ENCODE results near the gene RPTOR.
"Not testable (repeated sequence)": the region's sequence is repeated elsewhere in the genome, so short reads cannot be mapped to it uniquely, and the experiment has no call there.

The RPTOR gene

GRCh38 chr17:80738020-80738808 is 193.6 kb downstream of the RPTOR start:
- no peak overlapping the region; the same call in 1 of the 2 replicates for H3K4me3 ChIP-seq (ENCODE audit: low read depth, low read length)

GRCh38 chr17:80738987-80739730 is 194.5 kb downstream of the RPTOR start:
- no peak for DNase-seq (ENCODE audit: low read depth)
- TF ChIP-seq, protein P1, sequence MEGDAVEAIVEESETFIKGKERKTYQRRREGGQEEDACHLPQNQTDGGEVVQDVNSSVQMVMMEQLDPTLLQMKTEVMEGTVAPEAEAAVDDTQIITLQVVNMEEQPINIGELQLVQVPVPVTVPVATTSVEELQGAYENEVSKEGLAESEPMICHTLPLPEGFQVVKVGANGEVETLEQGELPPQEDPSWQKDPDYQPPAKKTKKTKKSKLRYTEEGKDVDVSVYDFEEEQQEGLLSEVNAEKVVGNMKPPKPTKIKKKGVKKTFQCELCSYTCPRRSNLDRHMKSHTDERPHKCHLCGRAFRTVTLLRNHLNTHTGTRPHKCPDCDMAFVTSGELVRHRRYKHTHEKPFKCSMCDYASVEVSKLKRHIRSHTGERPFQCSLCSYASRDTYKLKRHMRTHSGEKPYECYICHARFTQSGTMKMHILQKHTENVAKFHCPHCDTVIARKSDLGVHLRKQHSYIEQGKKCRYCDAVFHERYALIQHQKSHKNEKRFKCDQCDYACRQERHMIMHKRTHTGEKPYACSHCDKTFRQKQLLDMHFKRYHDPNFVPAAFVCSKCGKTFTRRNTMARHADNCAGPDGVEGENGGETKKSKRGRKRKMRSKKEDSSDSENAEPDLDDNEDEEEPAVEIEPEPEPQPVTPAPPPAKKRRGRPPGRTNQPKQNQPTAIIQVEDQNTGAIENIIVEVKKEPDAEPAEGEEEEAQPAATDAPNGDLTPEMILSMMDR (IDR thresholded peaks at IDR 0.05; ENCODE audit: insufficient read depth, low read depth, low read length, missing control alignments) = no peak
- no peak overlapping the region for H3K4me3 ChIP-seq (ENCODE audit: low read depth, low read length)

More at GRCh38 chr17:80738020-80738808, 193.6 kb downstream of the RPTOR start:
- TF ChIP-seq, protein P1 (IDR thresholded peaks at IDR 0.05; ENCODE audit: insufficient read depth, low read depth, low read length, missing control alignments) = no peak
- no peak for DNase-seq (ENCODE audit: low read depth)

GRCh38 chr17:80740141-80740540 is 195.5 kb downstream of the RPTOR start:
- TF ChIP-seq, protein P1 (IDR thresholded peaks at IDR 0.05; ENCODE audit: insufficient read depth, low read depth, low read length, missing control alignments) = no peak
- no peak for DNase-seq (ENCODE audit: low read depth)
- H3K4me3 ChIP-seq (ENCODE audit: low read depth, low read length) = no peak overlapping the region

DNA sequence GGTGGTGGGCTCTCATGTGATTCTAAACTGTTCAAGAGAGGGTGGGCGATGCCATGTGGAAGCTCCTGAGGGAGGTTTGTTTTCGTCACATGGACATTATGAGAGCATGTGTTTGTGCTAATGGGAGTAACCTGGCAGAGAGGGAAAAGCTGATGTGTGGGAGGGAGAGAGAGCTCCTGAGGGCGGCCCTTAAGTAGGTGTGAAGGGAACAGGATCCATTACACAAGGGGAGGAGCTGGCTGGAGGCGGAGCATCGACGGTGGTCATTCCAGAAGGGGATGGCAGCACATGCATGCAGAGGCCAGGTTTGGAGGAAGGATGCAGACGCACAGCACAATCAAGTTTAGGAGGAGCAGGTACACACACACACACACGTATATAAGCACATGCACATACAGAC is 197.5 kb downstream of the RPTOR start:
- no peak for DNase-seq (ENCODE audit: low read depth)
- TF ChIP-seq, protein P1 (IDR thresholded peaks at IDR 0.05; ENCODE audit: insufficient read depth, low read depth, low read length, missing control alignments) = no peak
- no peak overlapping the region for H3K4me3 ChIP-seq (ENCODE audit: low read depth, low read length)

DNA sequence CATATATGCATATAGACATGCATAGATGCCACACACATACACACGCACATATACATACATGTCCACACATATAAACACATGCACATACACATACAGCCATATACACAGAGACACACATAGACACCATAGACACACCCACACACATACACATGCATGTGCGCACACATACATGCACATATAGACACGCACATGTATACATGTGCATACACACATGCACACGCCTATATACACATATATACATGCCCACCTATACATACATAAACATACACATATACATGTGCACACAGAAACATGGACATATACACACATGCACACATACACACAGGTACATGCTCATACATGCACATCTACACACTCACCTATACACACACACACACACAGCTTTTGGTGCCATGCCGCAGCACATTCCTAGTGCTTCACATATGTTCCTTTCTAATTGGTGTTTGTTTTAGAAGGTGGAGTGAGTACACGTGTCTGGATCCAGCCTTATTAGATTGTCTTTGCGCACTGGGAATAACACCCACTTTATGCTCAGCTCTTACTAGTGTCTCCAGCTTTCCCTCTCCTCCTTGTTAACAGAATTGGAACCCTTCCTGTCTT is 198.0 kb downstream of the RPTOR start:
- TF ChIP-seq, protein P1 (IDR thresholded peaks at IDR 0.05; ENCODE audit: insufficient read depth, low read depth, low read length, missing control alignments) = no peak
- no peak for DNase-seq (ENCODE audit: low read depth)
- no peak overlapping the region for H3K4me3 ChIP-seq (ENCODE audit: low read depth, low read length)

- TF ChIP-seq, protein P1 (IDR thresholded peaks at IDR 0.05; ENCODE audit: insufficient read depth, low read depth, low read length, missing control alignments) = no peak
- no peak overlapping the region for H3K4me3 ChIP-seq (ENCODE audit: low read depth, low read length)
- no peak for DNase-seq (ENCODE audit: low read depth)
These were observed 198.6 kb downstream of the RPTOR start for GRCh38 chr17:80743181-80743771.

DNA sequence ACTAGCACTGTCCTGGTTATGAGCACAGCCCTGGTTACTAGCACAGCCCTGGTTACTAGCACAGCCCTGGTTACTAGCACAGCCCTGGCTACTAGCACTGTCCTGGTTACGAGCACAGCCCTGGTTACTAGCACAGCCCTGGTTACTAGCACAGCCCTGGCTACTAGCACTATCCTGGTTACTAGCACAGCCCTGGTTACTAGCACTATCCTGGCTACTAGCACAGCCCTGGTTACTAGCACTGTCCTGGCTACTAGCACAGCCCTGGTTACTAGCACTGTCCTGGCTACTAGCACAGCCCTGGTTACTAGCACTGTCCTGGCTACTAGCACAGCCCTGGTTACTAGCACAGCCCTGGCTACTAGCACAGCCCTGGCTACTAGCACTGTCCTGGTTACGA is 199.3 kb downstream of the RPTOR start:
- not testable (repeated sequence) for H3K4me3 ChIP-seq (ENCODE audit: low read depth, low read length); DNase-seq (ENCODE audit: low read depth)

DNA sequence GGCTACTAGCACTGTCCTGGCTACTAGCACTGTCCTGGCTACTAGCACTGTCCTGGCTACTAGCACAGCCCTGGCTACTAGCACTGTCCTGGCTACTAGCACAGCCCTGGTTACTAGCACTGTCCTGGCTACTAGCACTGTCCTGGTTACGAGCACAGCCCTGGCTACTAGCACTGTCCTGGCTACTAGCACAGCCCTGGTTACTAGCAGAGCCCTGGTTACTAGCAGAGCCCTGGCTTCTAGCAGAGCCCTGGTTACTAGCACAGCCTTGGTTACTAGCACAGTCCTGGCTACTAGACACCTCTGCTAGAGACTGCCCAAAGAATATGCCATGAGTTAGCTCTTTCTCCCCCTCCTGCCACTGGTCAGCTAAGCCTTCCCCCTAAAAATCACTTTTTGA is 200.1 kb downstream of the RPTOR start:
- H3K4me3 ChIP-seq (ENCODE audit: low read depth, low read length); DNase-seq (ENCODE audit: low read depth): not testable (repeated sequence)
